HepG2 (cell line): ENCODE results near the gene SLC39A3. TPM values are rescaled to one million over a fixed set of nuclear protein-coding genes. Genes with fewer than 3 reads are reported as not detected.

Experiments used
- ATAC-seq: fragments of 200-7000 bp; cut with Tn5 transposase; 3 replicates; pipeline ENCODE4 v1.9.1; 2020; ENCODE audit warnings: mild to moderate bottlenecking, moderate library complexity
- BruUV-seq: library from RNA; stranded (reverse); fragments of 400-500 nt; replicated peaks from 2 replicates; lab custom pipeline; 2021; lab: Mats Ljungman, UMichigan
- CTCF ChIA-PET: fragments of 300-600 bp; formaldehyde crosslinking; extraction: SDS; loops from one replicate; lab custom pipeline; 2021; ENCODE audit warnings: low total read pairs, inconsistent platforms, low intra/inter-chr PET ratio; lab: Yijun Ruan, JAX
- POLR2A ChIA-PET: fragments of 350-600 bp; sonication (Branson Sonifier 250); formaldehyde crosslinking; loops from one replicate; lab custom pipeline; 2020; ENCODE audit warnings: antibody characterized with exemption, inconsistent platforms; lab: Yijun Ruan, JAX
- DNase-seq: peaks from one replicate; pipeline ENCODE4 v3.0.0-alpha.2; 2015; ENCODE audit warnings: low spot score
- FAIRE-seq: peaks from 3 replicates; lab custom pipeline; 2011; peaks lifted over from hg19 to GRCh38; lab: Jason Lieb, UNC
- H2AFZ ChIP-seq: one replicate; pipeline ENCODE4 v1.6.1; 2011; ENCODE audit warnings: low read length, inconsistent platforms
- H3K27ac ChIP-seq: fragments of 300-600 bp; 3 replicates; pipeline ENCODE4 v1.8.0; 2011; ENCODE audit warnings: mixed run types, mild to moderate bottlenecking, mixed read lengths, low read length, inconsistent platforms; ENCODE audit not compliant: insufficient read depth; ENCODE audit errors: extremely low read length
- H3K27me3 ChIP-seq, 2 experiments: fragments of 200-600 bp in 1 of 2; 2 replicates in 1 of 2; 3 replicates in 1 of 2; pipeline versions ENCODE4 v1.6.0 to v1.8.0; 2011; ENCODE audit warnings: low read length in 2 of 2, mild to moderate bottlenecking in 2 of 2, moderate library complexity in 2 of 2, inconsistent platforms in 1 of 2; ENCODE audit not compliant: insufficient read depth in 2 of 2, control insufficient read depth in 1 of 2
- H3K36me3 ChIP-seq, 2 experiments: fragments of 200-600 bp in 1 of 2; replicated peaks in 1 of 2; 2 replicates in 1 of 2; 3 replicates in 1 of 2; pipeline versions ENCODE4 v1.5.1 to v1.8.0; 2011; ENCODE audit warnings: low read length in 2 of 2, inconsistent platforms in 1 of 2; ENCODE audit not compliant: insufficient read depth in 2 of 2, control insufficient read depth in 1 of 2
- H3K4me1 ChIP-seq: 2 replicates; pipeline ENCODE4 v1.5.1; 2012; ENCODE audit warnings: low read length, inconsistent platforms; ENCODE audit not compliant: insufficient read depth
- H3K4me2 ChIP-seq: 2 replicates; pipeline ENCODE4 v1.6.0; 2011; ENCODE audit warnings: low read depth, low read length, inconsistent platforms
- H3K4me3 ChIP-seq, 3 experiments: fragments of 200-600 bp in 1 of 3; sonication (generic), shearing (Covaris generic) in 1 of 3; replicated peaks in 1 of 3; 2 replicates each; pipeline ENCODE4 v1.5.1; 2011 to 2016; ENCODE audit warnings: low read length in 3 of 3, inconsistent platforms in 2 of 3, low read depth in 2 of 3, mild to moderate bottlenecking in 2 of 3, control low read depth in 1 of 3, mixed read lengths in 1 of 3; ENCODE audit not compliant: insufficient read depth in 1 of 3
- H3K79me2 ChIP-seq: one replicate; pipeline ENCODE4 v1.6.1; 2011; ENCODE audit warnings: low read length, inconsistent platforms; ENCODE audit not compliant: insufficient read depth
- H3K9ac ChIP-seq: 2 replicates; pipeline ENCODE4 v1.6.0; 2011; ENCODE audit warnings: mild to moderate bottlenecking, low read depth, low read length, inconsistent platforms; ENCODE audit not compliant: insufficient read depth
- H3K9me3 ChIP-seq: 2 replicates; pipeline ENCODE4 v1.5.1; 2012; ENCODE audit warnings: mild to moderate bottlenecking, low read length
- H4K20me1 ChIP-seq: 2 replicates; pipeline ENCODE4 v1.6.0; 2011; ENCODE audit warnings: inconsistent platforms, mild to moderate bottlenecking, low read length, moderate library complexity; ENCODE audit not compliant: insufficient read depth
- ATF1 ChIP-seq: IDR thresholded peaks from 2 replicates; pipeline ENCODE4 v1.6.1; 2016; ENCODE audit warnings: mild to moderate bottlenecking, control low read depth
- CC2D1A ChIP-seq: sonication (generic); formaldehyde crosslinking; IDR thresholded peaks from 2 replicates; pipeline ENCODE4 v1.8.1; 2023; ENCODE audit warnings: mild to moderate bottlenecking, missing genetic modification reagents
- GATAD1 ChIP-seq: IDR thresholded peaks from 2 replicates; pipeline ENCODE4 v1.6.1; 2016; ENCODE audit warnings: missing genetic modification reagents, missing compliant biosample characterization
- IKZF5 ChIP-seq: IDR thresholded peaks from 2 replicates; pipeline ENCODE4 v1.6.1; 2018; ENCODE audit warnings: missing genetic modification reagents, mild to moderate bottlenecking, missing compliant biosample characterization
- KDM6A ChIP-seq: IDR thresholded peaks from 2 replicates; pipeline ENCODE4 v1.6.1; 2016; ENCODE audit warnings: low read depth
- NFIC ChIP-seq: IDR thresholded peaks from 2 replicates; pipeline ENCODE4 v1.6.1; 2012; ENCODE audit warnings: mild to moderate bottlenecking, low read length, inconsistent platforms
- PITX1 ChIP-seq: sonication (generic); formaldehyde crosslinking; IDR thresholded peaks from 2 replicates; pipeline ENCODE4 v1.5.1; 2020; ENCODE audit warnings: mild to moderate bottlenecking, missing genetic modification reagents
- REPIN1 ChIP-seq: sonication (generic); formaldehyde crosslinking; IDR thresholded peaks from 2 replicates; pipeline ENCODE4 v1.8.0; 2022; ENCODE audit warnings: missing genetic modification reagents, low read depth, mild to moderate bottlenecking, borderline replicate concordance
- ZBTB14 ChIP-seq: sonication (generic); formaldehyde crosslinking; IDR thresholded peaks from 2 replicates; pipeline ENCODE4 v1.4.0; 2020; ENCODE audit warnings: missing genetic modification reagents
- ZNF251 ChIP-seq: sonication (generic); formaldehyde crosslinking; IDR thresholded peaks from 2 replicates; pipeline ENCODE4 v1.9.0; 2021; ENCODE audit warnings: mild to moderate bottlenecking, missing genetic modification reagents
- ZNF354B ChIP-seq: sonication (generic); formaldehyde crosslinking; IDR thresholded peaks from 2 replicates; pipeline ENCODE4 v1.8.0; 2022; ENCODE audit warnings: mild to moderate bottlenecking, missing genetic modification reagents
- ZNF503 ChIP-seq: sonication (generic); formaldehyde crosslinking; IDR thresholded peaks from 2 replicates; pipeline ENCODE4 v1.4.0; 2020; ENCODE audit warnings: missing genetic modification reagents
- ZNF703 ChIP-seq: sonication (generic); formaldehyde crosslinking; IDR thresholded peaks from 2 replicates; pipeline ENCODE4 v1.5.1; 2020; ENCODE audit warnings: missing genetic modification reagents, mild to moderate bottlenecking, moderate library complexity, borderline replicate concordance
- WGBS: methylation state at CpG from one replicate; pipeline ENCODE4 v1.1.6; 2017; ENCODE audit warnings: low lambda C conversion rate; 5-methylcytosine and 5-hydroxymethylcytosine counted together
- in situ Hi-C: cut with HindIII; loops from 2 replicates; pipeline ENCODE4 v1.10.0; 2017; ENCODE audit warnings: low pct_unique_long_range_greater_than_20kb; ENCODE audit not compliant: extremely low pct_ligation_motif_present
- intact Hi-C: fragments of 100-400 bp; cut with micrococcal nuclease; formaldehyde crosslinking; loops from one replicate; pipeline ENCODE4 v1.10.0; 2022; ENCODE audit not compliant: unreplicated experiment
- polyA plus RNA-seq, 8 experiments: library from polyadenylated mRNA; depleted of rRNA in 3 of 8; stranded (reverse) in 7 of 8; unstranded in 1 of 8; fragments of >200 nt; fragmentation: Illumina TruSeq in 4 of 8; extraction: Trizol in 4 of 8; gene quantifications; 2 replicates each; pipeline versions ENCODE4 v1.2.1 to v1.2.3, GENCODE V29; 2011 to 2016; ENCODE audit warnings: low read depth in 4 of 8, missing spikeins in 1 of 8, mixed read lengths in 1 of 8; ENCODE audit not compliant: insufficient read depth in 1 of 8
- total RNA-seq, 5 experiments: library from RNA; depleted of rRNA; stranded (reverse); fragments of >200 nt; fragmentation: Illumina TruSeq; extraction: Trizol; gene quantifications; 2 replicates each; pipeline ENCODE4 v1.2.3, GENCODE V29; 2016; ENCODE audit warnings: low read depth in 1 of 5
- TF ChIP-seq, protein P1 (sequence below): sonication (generic); formaldehyde crosslinking; IDR thresholded peaks from 2 replicates; pipeline ENCODE4 v1.8.1; 2023; ENCODE audit warnings: missing genetic modification reagents, inconsistent platforms, borderline replicate concordance
- TF ChIP-seq, protein P2 (sequence below): IDR thresholded peaks from 2 replicates; pipeline ENCODE4 v1.6.1; 2016; ENCODE audit warnings: missing biosample characterization, missing genetic modification reagents, low read depth

Gene SLC39A3
- total and polyA plus RNA-seq, 2 of the 13 experiments (the other 11 are each of a cell fraction or from before 2014, with no cell fraction given), result 33.6 to 41.6 TPM

GRCh38 chr19:2717638-2718541, 21.9 kb downstream of the SLC39A3 start:
- ATAC-seq, result no peak
- Histone ChIP-seq H3K4me3 (no peak overlapping the region), H3K27ac (no peak overlapping the region), H3K27me3 (peaks cover 15 to 46% of the 10 kb centered on the region in 2 experiments), H3K4me1 (peaks cover 25% of the 10 kb centered on the region), H3K9me3 (peaks cover 8% of the 10 kb centered on the region), H3K79me2 (no peaks in the 10 kb centered on the region)
- in situ Hi-C loops, result no loop called here
- no peak for DNase-seq
- WGBS, result 67% methylated on average over 34 of the region's 52 CpGs
- POLR2A ChIA-PET, result no interaction called here
- TF ChIP-seq PITX1 (CRISPR knock-in tag), result no peak
- TF ChIP-seq ZNF703 (CRISPR knock-in tag), result no peak
- TF ChIP-seq ZNF251, result no peak
- TF ChIP-seq ZBTB14 (CRISPR knock-in tag), result no peak
- no peak for TF ChIP-seq NFIC
- no peak for TF ChIP-seq ZNF354B
- no peak for TF ChIP-seq KDM6A (CRISPR knock-in tag)
- TF ChIP-seq GATAD1 (CRISPR knock-in tag), result no peak
- no peak for TF ChIP-seq ATF1 (CRISPR knock-in tag)
- no peak for TF ChIP-seq ZNF503 (CRISPR knock-in tag)
- TF ChIP-seq, protein P1, sequence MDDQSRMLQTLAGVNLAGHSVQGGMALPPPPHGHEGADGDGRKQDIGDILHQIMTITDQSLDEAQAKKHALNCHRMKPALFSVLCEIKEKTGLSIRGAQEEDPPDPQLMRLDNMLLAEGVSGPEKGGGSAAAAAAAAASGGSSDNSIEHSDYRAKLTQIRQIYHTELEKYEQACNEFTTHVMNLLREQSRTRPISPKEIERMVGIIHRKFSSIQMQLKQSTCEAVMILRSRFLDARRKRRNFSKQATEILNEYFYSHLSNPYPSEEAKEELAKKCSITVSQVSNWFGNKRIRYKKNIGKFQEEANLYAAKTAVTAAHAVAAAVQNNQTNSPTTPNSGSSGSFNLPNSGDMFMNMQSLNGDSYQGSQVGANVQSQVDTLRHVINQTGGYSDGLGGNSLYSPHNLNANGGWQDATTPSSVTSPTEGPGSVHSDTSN, result no peak
- TF ChIP-seq CC2D1A (CRISPR knock-in tag), result no peak
- no peak for TF ChIP-seq REPIN1
- TF ChIP-seq, protein P2, sequence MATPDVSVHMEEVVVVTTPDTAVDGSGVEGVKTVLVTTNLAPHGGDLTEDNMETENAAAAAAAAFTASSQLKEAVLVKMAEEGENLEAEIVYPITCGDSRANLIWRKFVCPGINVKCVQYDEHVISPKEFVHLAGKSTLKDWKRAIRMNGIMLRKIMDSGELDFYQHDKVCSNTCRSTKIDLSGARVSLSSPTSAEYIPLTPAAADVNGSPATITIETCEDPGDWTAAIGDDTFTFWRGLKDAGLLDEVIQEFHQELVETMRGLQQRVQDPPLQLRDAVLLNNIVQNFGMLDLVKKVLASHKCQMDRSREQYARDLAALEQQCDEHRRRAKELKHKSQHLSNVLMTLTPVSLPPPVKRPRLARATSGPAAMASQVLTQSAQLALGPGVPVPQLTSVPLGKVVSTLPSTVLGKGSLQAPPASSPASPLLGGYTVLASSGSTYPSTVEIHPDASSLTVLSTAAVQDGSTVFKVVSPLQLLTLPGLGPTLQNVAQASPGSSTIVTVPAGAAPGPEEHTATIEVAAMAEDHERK (CRISPR knock-in tag), result no peak
- no peak for TF ChIP-seq IKZF5 (CRISPR knock-in tag)
- TF ChIP-seq, all 625 proteins: peak for 0
- no TSS peak for BruUV-seq
- no peak overlapping the region for H3K9ac ChIP-seq
- CTCF ChIA-PET, result no interaction called here
- H3K36me3 ChIP-seq, result no peaks in the 10 kb centered on the region
- intact Hi-C loops, result no loop called here
- H3K4me2 ChIP-seq, result no peak overlapping the region
- no peak overlapping the region for H2AFZ ChIP-seq
- FAIRE-seq, result no peak
- no peaks in the 10 kb centered on the region for H4K20me1 ChIP-seq
